ENCODE data around the gene BICD1. TPM values are rescaled to one million over a fixed set of nuclear protein-coding genes. Genes with fewer than 3 reads are reported as not detected.

Gene BICD1
- total and polyA plus RNA-seq, 2 donors (not counting 3 experiments of a cell fraction or from before 2014, with no cell fraction given), result 12.2 to 51.0 TPM

GRCh38 chr12:32176606-32177005 is 70.0 kb downstream of the BICD1 start:
- no peak for DNase-seq (ENCODE audit: low read depth, low spot score)
- BruUV-seq (replicated peaks), result no TSS peak
- intact Hi-C loops (cut with micrococcal nuclease) (no loop called here), dilution Hi-C loops (cut with MboI; ENCODE audit: extremely low pct_ligation_motif_present, low sequenced_read_pairs) (no loop called here)
- FAIRE-seq, result no peak
- ChIA-PET CTCF (no interaction called here), POLR2A (no interaction called here)
- H3K4me2 ChIP-seq (ENCODE audit: insufficient read depth, low read length), result no peak overlapping the region
- H3K27me3 ChIP-seq (ENCODE audit: control insufficient read depth in 2 of 2, insufficient read depth in 2 of 2, low read length in 2 of 2), result no peaks in the 10 kb centered on the region
- H3K4me1 ChIP-seq (ENCODE audit: control insufficient read depth, extremely low read depth, insufficient read depth, low read length), result peaks cover 2% of the 10 kb centered on the region
- no peaks in the 10 kb centered on the region for H3K36me3 ChIP-seq (ENCODE audit: control insufficient read depth in 2 of 2, extremely low read depth in 1 of 2, insufficient read depth in 2 of 2, low read length in 2 of 2)
- H3K9me1 ChIP-seq (replicated peaks; ENCODE audit: control insufficient read depth, extremely low read depth, insufficient read depth, low read length), result no peaks in the 10 kb centered on the region
- no peaks in the 10 kb centered on the region for H3K9me3 ChIP-seq (replicated peaks; ENCODE audit: control insufficient read depth, insufficient read depth, low read length)
- H3K9ac ChIP-seq (replicated peaks; ENCODE audit: extremely low read depth, insufficient read depth, low read length), result no peak overlapping the region
- no peak overlapping the region for H3K27ac ChIP-seq (ENCODE audit: insufficient read depth, low read depth, low read length)
- H2AFZ ChIP-seq (ENCODE audit: low read depth, low read length), result no peak overlapping the region
- peaks cover 3% of the 10 kb centered on the region for H3K79me2 ChIP-seq (ENCODE audit: control insufficient read depth, insufficient read depth, low read length)
- H4K20me1 ChIP-seq (replicated peaks; ENCODE audit: control insufficient read depth, extremely low read depth, insufficient read depth, low read length), result no peaks in the 10 kb centered on the region
- H3K4me3 ChIP-seq (replicated peaks in 1 of 3; ENCODE audit: insufficient read depth in 1 of 3, low read depth in 1 of 3, low read length in 3 of 3), result no peak overlapping the region
- TF ChIP-seq MYC (IDR thresholded peaks at IDR 0.05; ENCODE audit: low read depth, low read length) (no peak), JUN (IDR thresholded peaks at IDR 0.05; ENCODE audit: borderline replicate concordance, insufficient read depth, insufficient read length, low read depth) (no peak), POLR2A (IDR thresholded peaks at IDR 0.05; ENCODE audit: low read depth, low read length) (no peak), FOS (IDR thresholded peaks at IDR 0.05; ENCODE audit: borderline replicate concordance, insufficient read depth, low read length) (no peak), POLR2AphosphoS5 (IDR thresholded peaks at IDR 0.05; ENCODE audit: insufficient read depth, low read depth, low read length) (no peak), CTCF (IDR thresholded peaks at IDR 0.05; ENCODE audit: extremely low read depth in 1 of 2, insufficient read depth in 1 of 2, low read depth in 1 of 2, low read length in 2 of 2) (no peak), GATA2 (IDR thresholded peaks at IDR 0.05; ENCODE audit: insufficient read depth, insufficient read length, low read depth, low read length) (no peak), MAX (IDR thresholded peaks at IDR 0.05; ENCODE audit: insufficient read depth, insufficient read length) (no peak), EZH2 (IDR thresholded peaks at IDR 0.05; ENCODE audit: borderline replicate concordance, low read depth, low read length, severe bottlenecking) (no peak)
